ENCODE results near the gene SULT1C4.

- TF ChIP-seq CTCF (IDR thresholded peaks at IDR 0.05) (peak; percentile 32), ZFX (IDR thresholded peaks at IDR 0.05; ENCODE audit: borderline replicate concordance) (no peak)
Observed at GRCh38 chr2:108417254-108417653, 39.5 kb downstream of the SULT1C4 start.

All from 22Rv1 (cell line).